Measurements from ENCODE around the gene CRTC3.
A peak's percentile ranks its signal among the peaks of the same experiment; 100 is the strongest.
"Not testable (repeated sequence)": the region's sequence is repeated elsewhere in the genome, so short reads cannot be mapped to it uniquely, and the experiment has no call there.

CRTC3 gene

GRCh38 chr15:90523373-90523772, 6.3 kb upstream of the CRTC3 start:
- DNase-seq (ENCODE audit: low spot score), result no peak

GRCh38 chr15:90524018-90524803, 5.5 kb upstream of the CRTC3 start:
- not testable (repeated sequence) for DNase-seq (ENCODE audit: low spot score)

GRCh38 chr15:90529011-90529370, 732 bp upstream of the CRTC3 start:
- DNase-seq (ENCODE audit: low spot score), result no peak

- peak; percentile 43 for DNase-seq (ENCODE audit: low spot score)
These were observed 728 bp downstream of the CRTC3 start for GRCh38 chr15:90530250-90531051.

GRCh38 chr15:90531147-90531546, 1.4 kb downstream of the CRTC3 start:
- DNase-seq (ENCODE audit: low spot score), result no peak

- no peak for DNase-seq (ENCODE audit: low spot score)
These were observed 5.5 kb downstream of the CRTC3 start for GRCh38 chr15:90535254-90535653.

GRCh38 chr15:90539789-90540188, 10.1 kb downstream of the CRTC3 start:
- peak; percentile 48 for DNase-seq (ENCODE audit: low spot score)

- no peak for DNase-seq (ENCODE audit: low spot score)
These were observed 11.0 kb downstream of the CRTC3 start for GRCh38 chr15:90540768-90541167.

GRCh38 chr15:90545095-90545494, 15.4 kb downstream of the CRTC3 start:
- DNase-seq (ENCODE audit: low spot score), result no peak

- DNase-seq (ENCODE audit: low spot score), result no peak
These were observed 17.8 kb downstream of the CRTC3 start for GRCh38 chr15:90547540-90547939.

- no peak for DNase-seq (ENCODE audit: low spot score)
These were observed 21.2 kb downstream of the CRTC3 start for GRCh38 chr15:90550919-90551318.

GRCh38 chr15:90552162-90552928, 22.6 kb downstream of the CRTC3 start:
- DNase-seq (ENCODE audit: low spot score), result no peak

- no peak for DNase-seq (ENCODE audit: low spot score)
These were observed 23.1 kb downstream of the CRTC3 start for GRCh38 chr15:90552929-90553211.

GRCh38 chr15:90553248-90553745, 23.6 kb downstream of the CRTC3 start:
- no peak for DNase-seq (ENCODE audit: low spot score)

- DNase-seq (ENCODE audit: low spot score), result no peak
These were observed 27.7 kb downstream of the CRTC3 start for GRCh38 chr15:90557186-90558084.

- no peak for DNase-seq (ENCODE audit: low spot score)
These were observed 28.4 kb downstream of the CRTC3 start for GRCh38 chr15:90558171-90558573.

- no peak for DNase-seq (ENCODE audit: low spot score)
These were observed 29.4 kb downstream of the CRTC3 start for GRCh38 chr15:90559119-90559518.

GRCh38 chr15:90560229-90560776, 30.6 kb downstream of the CRTC3 start:
- DNase-seq (ENCODE audit: low spot score), result no peak

GRCh38 chr15:90561344-90562244, 31.9 kb downstream of the CRTC3 start:
- peak; percentile 73 for DNase-seq (ENCODE audit: low spot score)

- DNase-seq (ENCODE audit: low spot score), result no peak
These were observed 32.9 kb downstream of the CRTC3 start for GRCh38 chr15:90562669-90563068.

Measured in CD4-positive, alpha-beta T cell treated with Interleukin-6 at 100 ng/mL for 8 hours (primary cell).